ENCODE data around the gene CHRNB1.

GRCh38 chr17:7408863-7409262 lies 36.0 kb upstream of the CHRNB1 start:
- no peak for TF ChIP-seq POLR2A (IDR thresholded peaks at IDR 0.05)
- TF ChIP-seq, protein P1, sequence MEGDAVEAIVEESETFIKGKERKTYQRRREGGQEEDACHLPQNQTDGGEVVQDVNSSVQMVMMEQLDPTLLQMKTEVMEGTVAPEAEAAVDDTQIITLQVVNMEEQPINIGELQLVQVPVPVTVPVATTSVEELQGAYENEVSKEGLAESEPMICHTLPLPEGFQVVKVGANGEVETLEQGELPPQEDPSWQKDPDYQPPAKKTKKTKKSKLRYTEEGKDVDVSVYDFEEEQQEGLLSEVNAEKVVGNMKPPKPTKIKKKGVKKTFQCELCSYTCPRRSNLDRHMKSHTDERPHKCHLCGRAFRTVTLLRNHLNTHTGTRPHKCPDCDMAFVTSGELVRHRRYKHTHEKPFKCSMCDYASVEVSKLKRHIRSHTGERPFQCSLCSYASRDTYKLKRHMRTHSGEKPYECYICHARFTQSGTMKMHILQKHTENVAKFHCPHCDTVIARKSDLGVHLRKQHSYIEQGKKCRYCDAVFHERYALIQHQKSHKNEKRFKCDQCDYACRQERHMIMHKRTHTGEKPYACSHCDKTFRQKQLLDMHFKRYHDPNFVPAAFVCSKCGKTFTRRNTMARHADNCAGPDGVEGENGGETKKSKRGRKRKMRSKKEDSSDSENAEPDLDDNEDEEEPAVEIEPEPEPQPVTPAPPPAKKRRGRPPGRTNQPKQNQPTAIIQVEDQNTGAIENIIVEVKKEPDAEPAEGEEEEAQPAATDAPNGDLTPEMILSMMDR (IDR thresholded peaks at IDR 0.05), result no peak

Measured in lower leg skin (tissue), 3 donors.